ENCODE measurements around the gene RIMOC1. TPM values are rescaled to one million over a fixed set of nuclear protein-coding genes. Genes with fewer than 3 reads are reported as not detected.
A peak's percentile ranks its signal among the peaks of the same experiment; 100 is the strongest.

Gene RIMOC1
- total RNA-seq (2021; fragmentation: NEBNext Ultra II Directional; extraction: Animal tissue kit (Norgen Biotek cat#: 25700)), result 10 to 100 TPM; 31.1 to 38.9 (median 35.4) TPM
- long read RNA-seq, full-length matches to known transcripts, result 4 of 8 reads
- long read RNA-seq, partial matches to known transcripts, result 0 of 8 reads
- long read RNA-seq, other reads (novel, unspliced or antisense), result 4 of 8 reads

GRCh38 chr5:41903892-41904799, at the start of gene RIMOC1:
RIMOC1 (plus strand) TSS chr5:41904344; CDS start chr5:41904368, 24 bp downstream.
- H3K4me1 Mint-ChIP-seq (ENCODE audit: low read depth), result peaks cover 50% of the 10 kb centered on the region
- H3K4me3 Mint-ChIP-seq, result peak within 1 kb of the TSS; percentile 97
- H3K36me3 Mint-ChIP-seq (ENCODE audit: low read depth), result peaks cover 14% of the 10 kb centered on the region; the same call in 1 of the 2 replicates
- H3K27me3 Mint-ChIP-seq (ENCODE audit: insufficient read depth), result peaks cover 4% of the 10 kb centered on the region
- no peak for TF ChIP-seq CTCF (IDR thresholded peaks at IDR 0.05)
- DNase-seq, result peak; percentile 99
- H3K9me3 Mint-ChIP-seq, result no peaks in the 10 kb centered on the region
- peak within 1 kb of the TSS; percentile 97 for H3K27ac Mint-ChIP-seq

- no peak overlapping the region for H3K27ac Mint-ChIP-seq
- no peaks in the 10 kb centered on the region for H3K9me3 Mint-ChIP-seq
- H3K27me3 Mint-ChIP-seq (ENCODE audit: insufficient read depth), result no peaks in the 10 kb centered on the region; the same call in 1 of the 2 replicates
- no peak overlapping the region for H3K4me3 Mint-ChIP-seq
- TF ChIP-seq CTCF (IDR thresholded peaks at IDR 0.05), result peak; percentile 90
- H3K36me3 Mint-ChIP-seq (ENCODE audit: low read depth), result peaks cover 2% of the 10 kb centered on the region
- H3K4me1 Mint-ChIP-seq (ENCODE audit: low read depth), result no peaks in the 10 kb centered on the region
- peak; percentile 61 for DNase-seq
Observed at GRCh38 chr5:41856644-41857491, 47.3 kb upstream of the RIMOC1 start.

GRCh38 chr5:41857989-41858388, 46.2 kb upstream of the RIMOC1 start:
- no peak overlapping the region for H3K4me3 Mint-ChIP-seq
- no peak overlapping the region for H3K27ac Mint-ChIP-seq
- no peak for DNase-seq
- TF ChIP-seq CTCF (IDR thresholded peaks at IDR 0.05), result no peak
- H3K4me1 Mint-ChIP-seq (ENCODE audit: low read depth), result no peaks in the 10 kb centered on the region
- no peaks in the 10 kb centered on the region; the same call in 1 of the 2 replicates for H3K36me3 Mint-ChIP-seq (ENCODE audit: low read depth)
- no peaks in the 10 kb centered on the region; the same call in 1 of the 2 replicates for H3K27me3 Mint-ChIP-seq (ENCODE audit: insufficient read depth)
- no peaks in the 10 kb centered on the region for H3K9me3 Mint-ChIP-seq

- Mint-ChIP-seq H3K4me1 (ENCODE audit: low read depth) (peaks cover 7% of the 10 kb centered on the region), H3K27me3 (ENCODE audit: insufficient read depth) (no peaks in the 10 kb centered on the region; the same call in 1 of the 2 replicates), H3K36me3 (ENCODE audit: low read depth) (no peaks in the 10 kb centered on the region; the same call in 1 of the 2 replicates), H3K9me3 (no peaks in the 10 kb centered on the region), H3K4me3 (no peak overlapping the region), H3K27ac (no peak overlapping the region)
- TF ChIP-seq CTCF (IDR thresholded peaks at IDR 0.05), result no peak
- DNase-seq, result no peak
Observed at GRCh38 chr5:41858890-41859289, 45.3 kb upstream of the RIMOC1 start.

- no peak for TF ChIP-seq CTCF (IDR thresholded peaks at IDR 0.05)
- H3K27me3 Mint-ChIP-seq (ENCODE audit: insufficient read depth), result no peaks in the 10 kb centered on the region; the same call in none of the 2 replicates
- no peak overlapping the region for H3K27ac Mint-ChIP-seq
- DNase-seq, result peak; percentile 38
- H3K9me3 Mint-ChIP-seq, result no peaks in the 10 kb centered on the region
- no peak overlapping the region for H3K4me3 Mint-ChIP-seq
- peaks cover 41% of the 10 kb centered on the region for H3K4me1 Mint-ChIP-seq (ENCODE audit: low read depth)
- H3K36me3 Mint-ChIP-seq (ENCODE audit: low read depth), result no peaks in the 10 kb centered on the region; the same call in 1 of the 2 replicates
Observed at GRCh38 chr5:41863871-41864486, 40.2 kb upstream of the RIMOC1 start.
